Neural progenitor cell (in vitro differentiated cells): ENCODE data around the gene PSMD2.

Experiments used
- EZH2 ChIP-seq: fragments of 200-600 bp; sonication (generic); IDR thresholded peaks from 2 replicates; pipeline ENCODE4 v1.6.1; 2017; ENCODE audit warnings: antibody characterized with exemption, mild to moderate bottlenecking, moderate library complexity
- EZH2phosphoT487 ChIP-seq: fragments of 200-600 bp; sonication (generic); IDR thresholded peaks from 2 replicates; pipeline ENCODE4 v1.6.1; 2017; ENCODE audit warnings: antibody characterized with exemption
- TF ChIP-seq, protein P1 (sequence below): fragments of 200-600 bp; sonication (generic); IDR thresholded peaks from 2 replicates; pipeline ENCODE4 v1.5.1; 2017; ENCODE audit warnings: antibody characterized with exemption, mild to moderate bottlenecking

DNA sequence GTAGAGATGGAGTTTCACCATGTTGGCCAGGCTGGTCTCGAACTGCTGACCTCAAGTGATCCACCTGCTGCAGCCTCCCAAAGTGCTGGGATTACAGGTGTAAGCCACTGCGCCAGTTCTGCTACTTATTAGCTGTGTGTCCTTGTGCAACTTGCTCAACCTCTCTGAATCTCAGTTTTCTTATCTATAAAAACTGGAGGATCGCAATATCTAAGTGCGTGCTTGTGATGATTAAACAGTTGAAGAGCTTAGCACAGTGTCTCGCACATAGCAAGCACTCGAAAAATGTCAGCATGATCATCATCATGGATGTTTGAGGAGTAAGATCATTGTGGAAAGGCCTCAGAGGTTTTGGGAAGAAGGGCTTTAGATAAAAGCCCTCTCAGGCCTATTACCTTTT is 51.6 kb downstream of the PSMD2 start:
- TF ChIP-seq, protein P1, sequence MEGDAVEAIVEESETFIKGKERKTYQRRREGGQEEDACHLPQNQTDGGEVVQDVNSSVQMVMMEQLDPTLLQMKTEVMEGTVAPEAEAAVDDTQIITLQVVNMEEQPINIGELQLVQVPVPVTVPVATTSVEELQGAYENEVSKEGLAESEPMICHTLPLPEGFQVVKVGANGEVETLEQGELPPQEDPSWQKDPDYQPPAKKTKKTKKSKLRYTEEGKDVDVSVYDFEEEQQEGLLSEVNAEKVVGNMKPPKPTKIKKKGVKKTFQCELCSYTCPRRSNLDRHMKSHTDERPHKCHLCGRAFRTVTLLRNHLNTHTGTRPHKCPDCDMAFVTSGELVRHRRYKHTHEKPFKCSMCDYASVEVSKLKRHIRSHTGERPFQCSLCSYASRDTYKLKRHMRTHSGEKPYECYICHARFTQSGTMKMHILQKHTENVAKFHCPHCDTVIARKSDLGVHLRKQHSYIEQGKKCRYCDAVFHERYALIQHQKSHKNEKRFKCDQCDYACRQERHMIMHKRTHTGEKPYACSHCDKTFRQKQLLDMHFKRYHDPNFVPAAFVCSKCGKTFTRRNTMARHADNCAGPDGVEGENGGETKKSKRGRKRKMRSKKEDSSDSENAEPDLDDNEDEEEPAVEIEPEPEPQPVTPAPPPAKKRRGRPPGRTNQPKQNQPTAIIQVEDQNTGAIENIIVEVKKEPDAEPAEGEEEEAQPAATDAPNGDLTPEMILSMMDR = no peak
- TF ChIP-seq EZH2phosphoT487 (no peak), EZH2 (no peak)
